T-helper 2 cell (primary cell): ENCODE data around the gene CASZ1.

ENCODE experiments used
- DNase-seq, 5 experiments: peaks; one replicate each; pipeline versions ENCODE4 v3.0.0 to v3.0.0-alpha.2; 2012 to 2022

The CASZ1 gene

DNA sequence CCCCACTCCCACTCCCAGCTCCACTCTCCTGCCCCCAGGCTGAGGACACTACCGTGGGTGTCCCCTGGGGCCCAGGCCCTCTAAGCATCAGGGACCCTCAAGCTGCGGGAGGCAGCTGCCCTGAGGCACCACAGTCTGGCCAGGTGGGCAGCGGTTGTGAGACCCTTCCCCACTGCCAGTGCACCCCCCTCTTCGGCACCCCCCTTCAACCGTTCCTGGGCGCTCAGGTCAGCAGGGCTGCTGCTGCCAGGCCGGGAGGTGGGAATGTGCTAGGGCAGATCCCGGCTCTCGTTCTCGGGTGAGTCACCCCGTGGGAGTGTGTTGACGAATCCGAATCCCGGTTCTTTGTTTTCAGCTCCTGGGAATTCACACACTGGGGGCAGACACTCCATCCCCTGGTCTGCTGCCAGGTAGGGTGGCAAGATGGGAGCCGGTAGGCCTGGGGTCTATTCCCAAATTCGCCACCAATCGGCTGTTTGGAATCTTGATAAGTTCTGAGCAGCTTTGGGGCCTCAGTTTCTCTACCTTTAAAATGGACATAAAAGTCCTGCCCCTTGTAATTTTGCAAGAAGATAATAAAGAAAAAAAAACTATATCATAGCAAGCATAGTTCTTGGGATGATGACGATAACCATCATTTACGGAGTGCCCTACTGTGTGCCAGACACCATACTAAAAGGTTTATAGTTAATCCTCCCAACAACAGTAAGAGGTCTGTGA lies 28.5 kb upstream of the CASZ1 start:
- DNase-seq, result no peak

DNA sequence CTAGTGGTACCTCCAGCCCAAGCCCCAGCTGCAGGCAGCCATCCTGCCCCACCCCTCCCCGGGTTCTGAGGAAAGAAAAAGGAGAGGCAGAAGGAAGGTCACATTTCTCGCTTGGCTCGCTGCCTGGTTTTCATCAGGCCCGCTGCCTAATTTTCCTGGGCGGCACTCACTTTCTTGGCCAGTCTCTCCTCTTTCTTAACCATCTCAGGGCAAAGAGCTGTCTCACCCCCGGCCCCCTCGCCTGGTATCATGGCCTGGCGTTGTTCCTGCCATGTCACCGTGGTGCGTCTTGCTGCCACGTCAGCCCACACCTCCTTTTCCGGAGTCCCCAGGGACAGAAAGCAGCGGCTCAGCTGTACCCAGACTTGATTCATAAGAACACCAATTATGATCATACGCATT lies 26.6 kb upstream of the CASZ1 start:
- no peak for DNase-seq

DNA sequence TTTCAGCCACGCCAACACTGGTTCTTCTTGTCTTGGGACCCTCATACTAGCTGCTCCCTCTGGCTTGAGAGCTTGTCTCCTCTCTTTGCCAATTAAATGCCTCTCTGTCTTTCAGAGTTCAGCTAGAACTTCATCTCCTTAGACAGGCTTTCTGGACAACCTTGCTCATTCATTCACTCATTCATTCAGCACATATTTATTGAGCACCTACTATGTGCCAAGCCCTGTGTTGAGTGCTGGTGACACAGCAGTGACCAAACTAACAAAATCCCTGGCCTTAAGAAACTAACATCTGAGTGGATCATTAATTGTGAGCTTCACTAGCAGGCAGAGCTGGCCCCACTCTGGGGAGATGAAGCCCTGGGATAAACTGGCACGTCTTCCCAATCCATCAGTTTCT lies 24.9 kb upstream of the CASZ1 start:
- no peak for DNase-seq

DNA sequence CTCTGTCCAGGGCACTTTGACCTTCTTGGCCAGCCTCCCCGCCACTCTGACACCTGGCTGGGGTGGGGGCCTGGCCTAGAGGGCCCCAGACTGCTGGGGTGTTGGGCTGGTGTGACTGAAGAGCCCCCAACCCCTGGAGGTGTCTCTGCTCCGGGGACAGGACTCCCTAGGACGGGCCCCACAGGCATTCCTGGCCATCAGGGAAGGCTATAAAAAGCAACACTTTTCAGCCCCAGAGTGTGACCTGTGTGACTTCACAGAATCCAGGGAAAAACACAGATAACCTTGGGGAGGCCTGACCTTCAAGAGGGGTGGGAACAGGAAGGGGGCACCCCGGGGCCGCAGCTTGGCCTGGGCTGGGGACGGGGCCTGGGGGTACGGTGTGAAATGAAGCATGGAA lies 24.0 kb upstream of the CASZ1 start:
- DNase-seq, result no peak

GRCh38 chr1:10819198-10819901 lies 22.9 kb upstream of the CASZ1 start:
- DNase-seq, result no peak

GRCh38 chr1:10818262-10819197 lies 22.1 kb upstream of the CASZ1 start:
- no peak for DNase-seq

GRCh38 chr1:10816743-10817369 lies 20.4 kb upstream of the CASZ1 start:
- no peak for DNase-seq

- DNase-seq, result no peak
Measured at GRCh38 chr1:10816233-10816632, 19.8 kb upstream of the CASZ1 start.

GRCh38 chr1:10815858-10816195 lies 19.4 kb upstream of the CASZ1 start:
- no peak for DNase-seq

DNA sequence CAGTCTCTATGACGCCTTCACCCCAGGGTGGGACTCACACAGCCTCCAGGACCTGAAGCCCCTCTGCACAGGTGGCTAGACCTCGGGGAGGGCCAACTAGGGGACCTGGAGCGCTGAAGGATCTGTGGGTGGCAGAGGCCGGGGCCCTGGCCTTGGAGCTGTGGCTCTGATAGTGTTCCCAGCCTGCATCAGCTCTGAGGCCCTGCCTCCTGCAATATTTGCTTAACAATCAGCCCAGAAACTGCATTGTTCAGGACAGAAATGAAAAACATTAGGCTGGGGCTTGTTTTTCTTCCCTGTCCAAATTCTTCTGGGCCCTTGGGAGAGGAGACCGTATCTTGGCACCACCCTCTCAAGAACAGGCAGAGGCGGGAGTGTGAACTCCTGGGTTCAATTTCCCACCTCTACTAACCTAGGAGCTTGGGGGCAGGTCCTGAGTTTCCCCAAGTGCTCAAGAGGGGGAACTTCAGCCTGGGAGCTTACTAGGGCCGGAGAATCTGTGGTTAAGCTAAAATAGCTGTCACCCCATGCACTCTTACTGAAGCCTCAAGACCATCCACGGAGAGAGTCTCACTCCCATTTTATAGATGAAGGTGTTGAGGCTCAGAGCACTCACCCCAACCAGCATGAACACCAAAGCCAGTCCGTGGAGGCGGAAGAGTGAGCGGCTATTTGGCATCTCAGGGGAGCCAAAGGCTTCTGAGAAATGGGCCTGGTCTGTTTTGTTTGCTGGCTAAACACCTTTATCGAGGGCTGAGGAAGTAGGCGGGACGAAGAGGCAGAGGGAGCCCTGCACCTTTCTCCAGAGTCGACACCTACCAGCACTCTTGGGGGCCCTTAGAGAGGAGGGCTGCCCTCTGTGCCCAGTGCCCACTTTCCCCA lies 18.8 kb upstream of the CASZ1 start:
- no peak for DNase-seq

- no peak for DNase-seq
Measured at GRCh38 chr1:10814312-10814711, 17.9 kb upstream of the CASZ1 start.

- DNase-seq, result no peak
Measured at GRCh38 chr1:10813799-10814198, 17.4 kb upstream of the CASZ1 start.

- DNase-seq, result no peak
Measured at GRCh38 chr1:10812387-10812915, 16.0 kb upstream of the CASZ1 start.

DNA sequence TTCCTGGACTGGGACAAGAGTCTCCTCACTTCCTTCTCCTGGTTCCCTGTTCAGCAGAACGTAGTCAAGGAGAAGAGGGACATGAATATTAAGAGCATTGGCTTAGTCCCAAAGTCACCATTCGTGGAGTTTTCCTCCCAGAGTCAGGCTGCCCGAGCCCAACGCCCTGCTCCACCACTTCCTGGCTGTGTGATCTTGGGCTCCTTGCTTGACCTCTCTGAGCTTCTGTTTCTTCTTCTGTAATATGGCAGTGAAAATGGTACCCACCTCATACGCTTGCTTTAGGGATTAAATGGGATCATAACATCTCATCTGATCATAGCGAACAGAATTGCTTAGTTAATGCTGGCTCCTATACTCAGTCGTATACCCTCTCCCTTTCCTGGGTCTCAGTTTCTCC lies 12.0 kb upstream of the CASZ1 start:
- no peak for DNase-seq

- DNase-seq, result no peak
Measured at GRCh38 chr1:10806966-10807365, 10.5 kb upstream of the CASZ1 start.

DNA sequence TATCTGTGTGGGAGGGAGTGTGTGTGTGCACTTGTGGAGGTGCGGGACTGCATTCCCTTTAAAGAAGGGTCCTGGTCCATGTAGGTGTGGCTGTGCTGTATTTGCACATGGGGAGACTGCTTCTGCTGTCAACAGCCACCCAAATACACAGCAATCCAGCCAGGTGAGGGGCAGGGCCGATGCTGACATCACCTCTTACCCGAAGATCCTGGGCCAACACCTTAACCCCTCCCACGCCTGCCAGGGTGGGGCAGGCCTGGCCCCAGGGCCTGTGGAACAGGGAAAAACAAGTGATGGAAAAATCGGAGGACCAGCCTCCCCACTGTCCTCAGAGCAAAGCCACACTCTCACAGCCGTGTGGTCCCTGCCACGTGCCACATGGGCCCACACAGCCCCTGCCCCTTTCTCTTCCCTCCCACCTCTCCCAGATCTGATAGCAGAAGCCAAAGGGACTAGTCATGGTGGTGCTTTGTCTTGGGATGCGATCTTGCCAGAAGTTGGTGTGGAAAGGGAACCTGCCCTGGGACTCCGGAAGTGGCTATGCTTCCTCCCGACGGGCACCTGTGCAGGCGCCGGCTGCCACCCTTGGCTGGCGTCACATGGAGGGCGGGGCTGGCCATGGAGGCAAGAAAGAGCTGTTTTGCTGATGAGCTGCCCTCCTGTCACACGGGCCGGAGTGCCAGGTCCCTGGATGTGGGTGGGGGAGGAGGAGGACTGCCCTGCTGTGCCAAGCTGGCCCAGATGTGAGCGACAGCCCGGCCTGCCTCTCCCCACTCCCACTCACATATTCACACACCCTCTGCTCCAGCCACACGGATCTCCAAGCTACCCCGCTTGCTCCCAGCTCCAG lies 7.8 kb upstream of the CASZ1 start:
- no peak for DNase-seq

- DNase-seq, result no peak
Measured at GRCh38 chr1:10802944-10803715, 6.7 kb upstream of the CASZ1 start.

- no peak for DNase-seq
Measured at GRCh38 chr1:10800778-10801177, 4.3 kb upstream of the CASZ1 start.

DNA sequence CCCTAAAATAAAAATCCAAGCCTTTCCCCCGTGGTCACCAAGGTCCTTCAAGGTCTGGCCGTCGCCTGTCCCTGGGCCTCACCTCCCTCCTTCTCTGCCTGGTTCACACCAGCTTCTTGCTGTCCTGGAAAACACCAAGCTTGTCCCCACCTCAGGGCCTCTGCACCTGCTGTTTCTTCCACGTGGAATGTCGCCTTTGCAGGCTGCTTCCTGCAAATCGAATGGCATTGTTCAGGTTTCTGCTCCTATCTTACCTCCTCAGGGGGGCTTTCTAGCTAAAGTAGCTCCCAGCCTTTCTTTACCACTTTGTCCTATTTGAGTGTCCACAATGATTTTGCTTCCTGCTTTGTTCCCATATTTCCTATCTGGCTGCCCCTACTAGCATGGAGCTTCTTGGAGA lies 3.3 kb upstream of the CASZ1 start:
- DNase-seq, result no peak
